GM12878 (cell line): Measurements from ENCODE around the gene SF3B4. TPM values are rescaled to one million over a fixed set of nuclear protein-coding genes. Genes with fewer than 3 reads are reported as not detected.
"Not testable (repeated sequence)": the region's sequence is repeated elsewhere in the genome, so short reads cannot be mapped to it uniquely, and the experiment has no call there.

Experiments used
- ATAC-seq: fragments of 200-7000 bp; cut with Tn5 transposase; 3 replicates; pipeline ENCODE4 v1.9.1; 2020; ENCODE audit warnings: mild to moderate bottlenecking, moderate library complexity
- BruUV-seq: library from RNA; stranded (reverse); fragments of 400-500 nt; replicated peaks from 2 replicates; lab custom pipeline; 2021; lab: Mats Ljungman, UMichigan
- CTCF ChIA-PET: fragments of 300-600 bp; sonication (Branson Sonifier 250); formaldehyde crosslinking; extraction: SDS; loops from one replicate; lab custom pipeline; 2021; ENCODE audit warnings: inconsistent platforms; lab: Yijun Ruan, JAX
- POLR2A ChIA-PET: fragments of 350-600 bp; formaldehyde crosslinking; extraction: SDS; loops from one replicate; lab custom pipeline; 2021; ENCODE audit warnings: inconsistent platforms; lab: Charles Lee
- RAD21 ChIA-PET: fragments of 300-600 bp; sonication (Branson Sonifier 250); formaldehyde crosslinking; loops from one replicate; lab custom pipeline; 2023; ENCODE audit warnings: antibody characterized with exemption; ENCODE audit not compliant: unreplicated experiment; lab: Charles Lee
- SMC1A ChIA-PET: fragments of 300-600 bp; sonication (Branson Sonifier 250); formaldehyde crosslinking; loops from one replicate; lab custom pipeline; 2023; ENCODE audit not compliant: unreplicated experiment, uncharacterized antibody; lab: Charles Lee
- DNase-seq: peaks from one replicate; pipeline ENCODE4 v3.0.0-alpha.2; 2011; ENCODE audit warnings: low read depth, low spot score
- FAIRE-seq: peaks from 3 replicates; lab custom pipeline; 2011; peaks lifted over from hg19 to GRCh38; lab: Jason Lieb, UNC
- H2AFZ ChIP-seq: 2 replicates; pipeline ENCODE4 v1.6.0; 2011; ENCODE audit warnings: low read depth, low read length, control low read depth; ENCODE audit not compliant: control insufficient read depth
- H3K27ac ChIP-seq: 2 replicates; pipeline ENCODE4 v1.5.1; 2011; ENCODE audit warnings: control low read depth; ENCODE audit not compliant: control insufficient read depth, insufficient read depth
- H3K27me3 ChIP-seq, 2 experiments: replicated peaks in 1 of 2; 2 replicates each; pipeline versions ENCODE4 v1.6.0 to v1.6.1; 2011; ENCODE audit warnings: low read length in 1 of 2; ENCODE audit not compliant: control insufficient read depth in 2 of 2, insufficient read depth in 2 of 2
- H3K36me3 ChIP-seq, 2 experiments: 2 replicates each; pipeline ENCODE4 v1.5.1; 2011; ENCODE audit warnings: low read length in 1 of 2; ENCODE audit not compliant: control insufficient read depth in 2 of 2, insufficient read depth in 2 of 2
- H3K4me1 ChIP-seq: 2 replicates; pipeline ENCODE4 v1.6.1; 2011; ENCODE audit warnings: mild to moderate bottlenecking, low read length, moderate library complexity, mixed read lengths; ENCODE audit not compliant: control insufficient read depth, insufficient read depth
- H3K4me2 ChIP-seq: 2 replicates; pipeline ENCODE4 v1.6.0; 2011; ENCODE audit warnings: control low read depth; ENCODE audit not compliant: control insufficient read depth, insufficient read depth
- H3K4me3 ChIP-seq: fragments of 200-600 bp; sonication (generic); 2 replicates; pipeline ENCODE4 v1.5.1; 2016
- H3K79me2 ChIP-seq: 2 replicates; pipeline ENCODE4 v1.6.0; 2011; ENCODE audit warnings: low read length; ENCODE audit not compliant: control insufficient read depth, insufficient read depth
- H3K9ac ChIP-seq: 2 replicates; pipeline ENCODE4 v1.8.0; 2011; ENCODE audit warnings: low read length, control low read depth, mixed read lengths; ENCODE audit not compliant: control insufficient read depth, insufficient read depth
- H3K9me3 ChIP-seq: replicated peaks from 3 replicates; pipeline ENCODE4 v1.5.1; 2011; ENCODE audit warnings: mild to moderate bottlenecking, low read length; ENCODE audit not compliant: control insufficient read depth, insufficient read depth
- H4K20me1 ChIP-seq: 2 replicates; pipeline ENCODE4 v1.6.0; 2011; ENCODE audit not compliant: control insufficient read depth, insufficient read depth
- CREB1 ChIP-seq: IDR thresholded peaks from 2 replicates; pipeline ENCODE4 v1.6.1; 2012; ENCODE audit warnings: low read depth, mild to moderate bottlenecking, inconsistent platforms
- KDM1A ChIP-seq: fragments of 200-600 bp; sonication (generic); IDR thresholded peaks from 2 replicates; pipeline ENCODE4 v1.6.1; 2016; ENCODE audit warnings: borderline replicate concordance
- LARP7 ChIP-seq: fragments of 450-650 bp; IDR thresholded peaks from 2 replicates; pipeline ENCODE4 v1.6.1; 2017; ENCODE audit warnings: mild to moderate bottlenecking
- ZSCAN29 ChIP-seq: fragments of 450-650 bp; IDR thresholded peaks from 2 replicates; pipeline ENCODE4 v1.6.1; 2017; ENCODE audit warnings: mild to moderate bottlenecking, moderate library complexity
- WGBS: methylation state at CpG from one replicate; pipeline ENCODE4 v1.1.6; 2016; ENCODE audit warnings: low lambda C conversion rate; ENCODE audit not compliant: insufficient replicate concordance, insufficient coverage; ENCODE audit errors: missing lambda C conversion rate; 5-methylcytosine and 5-hydroxymethylcytosine counted together
- in situ Hi-C: fragments of 300-500 bp; cut with MboI; formaldehyde crosslinking; loops from 9 replicates; pipeline ENCODE4 v1.14.3; 2018; ENCODE audit warnings: mixed read lengths
- intact Hi-C: fragments of 100-400 bp; cut with micrococcal nuclease; formaldehyde crosslinking; loops from one replicate; pipeline ENCODE4 v1.14.2; 2022; ENCODE audit not compliant: unreplicated experiment
- polyA plus RNA-seq, 11 experiments: library from polyadenylated mRNA; depleted of rRNA in 4 of 11; unstranded in 6 of 11; stranded (reverse) in 5 of 11; fragments of >200 nt; fragmentation: Nextera tagmentation in 4 of 11; fragmentation: Illumina TruSeq in 1 of 11; extraction: Ambion mirVana in 4 of 11; extraction: Trizol in 1 of 11; gene quantifications; 1 replicate in 1 of 11; 2 replicates in 10 of 11; pipeline versions ENCODE4 v1.2.1 to v1.2.3, GENCODE V29; 2011 to 2016; ENCODE audit warnings: inconsistent platforms in 2 of 11, missing spikeins in 2 of 11, low read depth in 1 of 11
- total RNA-seq, 4 experiments: library from RNA; depleted of rRNA in 3 of 4; stranded (reverse); fragments of >200 nt in 3 of 4; fragmentation: Illumina TruSeq in 1 of 4; extraction: Trizol in 1 of 4; gene quantifications; 2 replicates each; pipeline versions ENCODE4 v1.2.1 to v1.2.3, GENCODE V29; 2013 to 2021
- TF ChIP-seq, protein P1 (sequence below): fragments of 450-650 bp; IDR thresholded peaks from 2 replicates; pipeline ENCODE4 v1.6.1; 2016; ENCODE audit warnings: mild to moderate bottlenecking
- TF ChIP-seq, protein P2 (sequence below): fragments of 450-650 bp; formaldehyde crosslinking; IDR thresholded peaks from 2 replicates; pipeline ENCODE4 v1.4.0; 2020; ENCODE audit warnings: mild to moderate bottlenecking, moderate library complexity
- TF ChIP-seq, protein P3 (sequence below): fragments of 450-650 bp; IDR thresholded peaks from 2 replicates; pipeline ENCODE4 v1.6.1; 2017; ENCODE audit warnings: low read depth, mild to moderate bottlenecking, moderate library complexity
- TF ChIP-seq, protein P4 (sequence below): fragments of 450-650 bp; conservative IDR thresholded peaks from 2 replicates; pipeline ENCODE4 v1.6.1; 2017; ENCODE audit warnings: mild to moderate bottlenecking, moderate library complexity
- TF ChIP-seq, protein P5 (sequence below): IDR thresholded peaks from 2 replicates; pipeline ENCODE4 v1.6.1; 2011; ENCODE audit warnings: borderline replicate concordance, low read depth, mild to moderate bottlenecking, moderate library complexity, low read length; ENCODE audit not compliant: insufficient read depth, poor library complexity, severe bottlenecking

The SF3B4 gene
- total and polyA plus RNA-seq, 10 of the 15 experiments (the other 5 are each of a cell fraction or from before 2014, with no cell fraction given), result 1.9 to 146 (median 27.5) TPM

DNA sequence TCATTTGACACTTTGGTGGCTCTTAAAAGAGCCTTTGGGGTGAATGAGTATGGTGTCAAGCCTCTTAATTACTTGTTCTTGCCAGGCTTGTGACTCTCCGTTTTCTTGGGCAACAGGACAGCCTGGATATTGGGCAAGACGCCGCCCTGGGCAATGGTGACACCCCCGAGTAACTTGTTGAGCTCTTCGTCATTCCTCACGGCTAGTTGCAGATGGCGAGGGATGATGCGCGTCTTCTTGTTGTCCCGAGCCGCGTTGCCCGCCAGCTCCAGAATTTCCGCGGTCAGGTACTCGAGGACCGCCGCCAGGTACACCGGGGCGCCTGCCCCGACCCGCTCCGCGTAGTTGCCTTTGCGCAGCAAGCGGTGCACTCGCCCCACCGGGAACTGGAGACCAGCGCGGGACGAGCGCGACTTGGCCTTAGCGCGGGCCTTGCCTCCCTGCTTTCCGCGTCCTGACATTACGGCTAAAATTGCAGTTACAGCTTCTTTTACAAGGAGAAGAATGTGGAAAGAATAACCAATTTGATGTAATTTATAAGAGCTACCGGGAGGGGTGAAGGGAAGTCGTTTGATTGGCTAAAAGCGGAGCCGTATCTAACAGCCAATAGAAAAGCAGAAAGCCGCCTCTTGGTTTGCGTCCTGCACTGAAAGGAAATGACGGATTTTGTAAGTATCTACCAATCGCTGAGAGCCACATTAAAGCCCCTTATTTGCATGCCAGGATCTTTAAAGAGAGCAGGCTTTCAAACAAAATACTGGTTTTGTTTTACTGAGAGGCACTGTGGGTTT, 40.0 kb downstream of the SF3B4 start (continued):
- TF ChIP-seq ZSCAN29 (no peak), CREB1 (peak; percentile 75), KDM1A (no peak)
- TF ChIP-seq, protein P1, sequence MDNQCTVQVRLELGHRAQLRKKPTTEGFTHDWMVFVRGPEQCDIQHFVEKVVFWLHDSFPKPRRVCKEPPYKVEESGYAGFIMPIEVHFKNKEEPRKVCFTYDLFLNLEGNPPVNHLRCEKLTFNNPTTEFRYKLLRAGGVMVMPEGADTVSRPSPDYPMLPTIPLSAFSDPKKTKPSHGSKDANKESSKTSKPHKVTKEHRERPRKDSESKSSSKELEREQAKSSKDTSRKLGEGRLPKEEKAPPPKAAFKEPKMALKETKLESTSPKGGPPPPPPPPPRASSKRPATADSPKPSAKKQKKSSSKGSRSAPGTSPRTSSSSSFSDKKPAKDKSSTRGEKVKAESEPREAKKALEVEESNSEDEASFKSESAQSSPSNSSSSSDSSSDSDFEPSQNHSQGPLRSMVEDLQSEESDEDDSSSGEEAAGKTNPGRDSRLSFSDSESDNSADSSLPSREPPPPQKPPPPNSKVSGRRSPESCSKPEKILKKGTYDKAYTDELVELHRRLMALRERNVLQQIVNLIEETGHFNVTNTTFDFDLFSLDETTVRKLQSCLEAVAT, result peak; percentile 97

DNA sequence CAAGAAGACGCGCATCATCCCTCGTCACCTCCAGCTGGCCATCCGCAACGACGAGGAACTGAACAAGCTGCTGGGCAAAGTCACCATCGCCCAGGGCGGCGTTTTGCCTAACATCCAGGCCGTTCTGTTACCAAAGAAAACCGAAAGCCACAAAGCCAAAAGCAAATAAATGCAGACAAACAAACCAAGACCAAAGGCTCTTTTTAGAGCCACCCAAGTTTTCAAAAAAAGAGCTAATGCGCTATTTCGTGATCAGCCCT, 40.5 kb downstream of the SF3B4 start:
- H2AFZ ChIP-seq, H3K27me3 ChIP-seq, BruUV-seq, H3K4me1 ChIP-seq, H3K36me3 ChIP-seq, ATAC-seq, FAIRE-seq, intact Hi-C loops, H4K20me1 ChIP-seq, DNase-seq, H3K9me3 ChIP-seq, in situ Hi-C loops: not testable (repeated sequence)
- ChIA-PET SMC1A (interaction anchor here (0.9 to 3.3 kb wide), 6 partner anchors 38 to 274 kb away, joined by 3 to 15 read pairs (median 11); no protein-coding TSS in a partner anchor), CTCF (interaction anchor here (0.8 to 3.2 kb wide), 9 partner anchors 13 to 281 kb away, joined by 3 to 20 read pairs (median 7); partner anchors contain the start of gene BOLA1), POLR2A (interaction anchor here (0.6 to 4.0 kb wide), 13 partner anchors 9 to 1171 kb away, joined by 3 to 57 read pairs (median 5); partner anchors contain the start of genes MINDY1, SF3B4 and VPS45), RAD21 (interaction anchor here (1.3 to 3.2 kb wide), 6 partner anchors 41 to 303 kb away, joined by 3 to 22 read pairs (median 5); partner anchors contain the start of gene SF3B4)
- Histone ChIP-seq H3K4me3 (peak overlapping the region; percentile 65), H3K79me2 (peaks cover 17% of the 10 kb centered on the region), H3K4me2 (peak overlapping the region; percentile 67), H3K9ac (peak overlapping the region; percentile 64), H3K27ac (peak overlapping the region; percentile 83)
- under 1% methylated on average over 12 of the region's 13 CpGs for WGBS
- TF ChIP-seq, protein P2, sequence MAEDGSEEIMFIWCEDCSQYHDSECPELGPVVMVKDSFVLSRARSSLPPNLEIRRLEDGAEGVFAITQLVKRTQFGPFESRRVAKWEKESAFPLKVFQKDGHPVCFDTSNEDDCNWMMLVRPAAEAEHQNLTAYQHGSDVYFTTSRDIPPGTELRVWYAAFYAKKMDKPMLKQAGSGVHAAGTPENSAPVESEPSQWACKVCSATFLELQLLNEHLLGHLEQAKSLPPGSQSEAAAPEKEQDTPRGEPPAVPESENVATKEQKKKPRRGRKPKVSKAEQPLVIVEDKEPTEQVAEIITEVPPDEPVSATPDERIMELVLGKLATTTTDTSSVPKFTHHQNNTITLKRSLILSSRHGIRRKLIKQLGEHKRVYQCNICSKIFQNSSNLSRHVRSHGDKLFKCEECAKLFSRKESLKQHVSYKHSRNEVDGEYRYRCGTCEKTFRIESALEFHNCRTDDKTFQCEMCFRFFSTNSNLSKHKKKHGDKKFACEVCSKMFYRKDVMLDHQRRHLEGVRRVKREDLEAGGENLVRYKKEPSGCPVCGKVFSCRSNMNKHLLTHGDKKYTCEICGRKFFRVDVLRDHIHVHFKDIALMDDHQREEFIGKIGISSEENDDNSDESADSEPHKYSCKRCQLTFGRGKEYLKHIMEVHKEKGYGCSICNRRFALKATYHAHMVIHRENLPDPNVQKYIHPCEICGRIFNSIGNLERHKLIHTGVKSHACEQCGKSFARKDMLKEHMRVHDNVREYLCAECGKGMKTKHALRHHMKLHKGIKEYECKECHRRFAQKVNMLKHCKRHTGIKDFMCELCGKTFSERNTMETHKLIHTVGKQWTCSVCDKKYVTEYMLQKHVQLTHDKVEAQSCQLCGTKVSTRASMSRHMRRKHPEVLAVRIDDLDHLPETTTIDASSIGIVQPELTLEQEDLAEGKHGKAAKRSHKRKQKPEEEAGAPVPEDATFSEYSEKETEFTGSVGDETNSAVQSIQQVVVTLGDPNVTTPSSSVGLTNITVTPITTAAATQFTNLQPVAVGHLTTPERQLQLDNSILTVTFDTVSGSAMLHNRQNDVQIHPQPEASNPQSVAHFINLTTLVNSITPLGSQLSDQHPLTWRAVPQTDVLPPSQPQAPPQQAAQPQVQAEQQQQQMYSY, result 0 out of 2 replicates have a peak, but pooled peaks have one; percentile 58
- TF ChIP-seq, protein P3, sequence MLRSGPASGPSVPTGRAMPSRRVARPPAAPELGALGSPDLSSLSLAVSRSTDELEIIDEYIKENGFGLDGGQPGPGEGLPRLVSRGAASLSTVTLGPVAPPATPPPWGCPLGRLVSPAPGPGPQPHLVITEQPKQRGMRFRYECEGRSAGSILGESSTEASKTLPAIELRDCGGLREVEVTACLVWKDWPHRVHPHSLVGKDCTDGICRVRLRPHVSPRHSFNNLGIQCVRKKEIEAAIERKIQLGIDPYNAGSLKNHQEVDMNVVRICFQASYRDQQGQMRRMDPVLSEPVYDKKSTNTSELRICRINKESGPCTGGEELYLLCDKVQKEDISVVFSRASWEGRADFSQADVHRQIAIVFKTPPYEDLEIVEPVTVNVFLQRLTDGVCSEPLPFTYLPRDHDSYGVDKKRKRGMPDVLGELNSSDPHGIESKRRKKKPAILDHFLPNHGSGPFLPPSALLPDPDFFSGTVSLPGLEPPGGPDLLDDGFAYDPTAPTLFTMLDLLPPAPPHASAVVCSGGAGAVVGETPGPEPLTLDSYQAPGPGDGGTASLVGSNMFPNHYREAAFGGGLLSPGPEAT, result peak; percentile 21; the same call in 1 of the 2 replicates
- TF ChIP-seq LARP7, result 0 out of 2 replicates have a peak, but pooled peaks have one; percentile 16
- TF ChIP-seq, protein P4, sequence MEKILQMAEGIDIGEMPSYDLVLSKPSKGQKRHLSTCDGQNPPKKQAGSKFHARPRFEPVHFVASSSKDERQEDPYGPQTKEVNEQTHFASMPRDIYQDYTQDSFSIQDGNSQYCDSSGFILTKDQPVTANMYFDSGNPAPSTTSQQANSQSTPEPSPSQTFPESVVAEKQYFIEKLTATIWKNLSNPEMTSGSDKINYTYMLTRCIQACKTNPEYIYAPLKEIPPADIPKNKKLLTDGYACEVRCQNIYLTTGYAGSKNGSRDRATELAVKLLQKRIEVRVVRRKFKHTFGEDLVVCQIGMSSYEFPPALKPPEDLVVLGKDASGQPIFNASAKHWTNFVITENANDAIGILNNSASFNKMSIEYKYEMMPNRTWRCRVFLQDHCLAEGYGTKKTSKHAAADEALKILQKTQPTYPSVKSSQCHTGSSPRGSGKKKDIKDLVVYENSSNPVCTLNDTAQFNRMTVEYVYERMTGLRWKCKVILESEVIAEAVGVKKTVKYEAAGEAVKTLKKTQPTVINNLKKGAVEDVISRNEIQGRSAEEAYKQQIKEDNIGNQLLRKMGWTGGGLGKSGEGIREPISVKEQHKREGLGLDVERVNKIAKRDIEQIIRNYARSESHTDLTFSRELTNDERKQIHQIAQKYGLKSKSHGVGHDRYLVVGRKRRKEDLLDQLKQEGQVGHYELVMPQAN, result 0 out of 2 replicates have a peak, but pooled peaks have one; percentile 4
- TF ChIP-seq, protein P5, sequence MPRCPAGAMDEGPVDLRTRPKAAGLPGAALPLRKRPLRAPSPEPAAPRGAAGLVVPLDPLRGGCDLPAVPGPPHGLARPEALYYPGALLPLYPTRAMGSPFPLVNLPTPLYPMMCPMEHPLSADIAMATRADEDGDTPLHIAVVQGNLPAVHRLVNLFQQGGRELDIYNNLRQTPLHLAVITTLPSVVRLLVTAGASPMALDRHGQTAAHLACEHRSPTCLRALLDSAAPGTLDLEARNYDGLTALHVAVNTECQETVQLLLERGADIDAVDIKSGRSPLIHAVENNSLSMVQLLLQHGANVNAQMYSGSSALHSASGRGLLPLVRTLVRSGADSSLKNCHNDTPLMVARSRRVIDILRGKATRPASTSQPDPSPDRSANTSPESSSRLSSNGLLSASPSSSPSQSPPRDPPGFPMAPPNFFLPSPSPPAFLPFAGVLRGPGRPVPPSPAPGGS, result peak; percentile 1
